Activated effector memory CD4-positive, alpha-beta T cell treated with anti-CD3 and anti-CD28 coated beads, Interleukin-2, amount 50 U/mL, for 16 hours (primary cell): Measurements from ENCODE around the gene TTLL12.

Experiments
- DNase-seq: peaks from one replicate; pipeline ENCODE4 v3.0.0-alpha.2; 2020

The TTLL12 gene

DNA sequence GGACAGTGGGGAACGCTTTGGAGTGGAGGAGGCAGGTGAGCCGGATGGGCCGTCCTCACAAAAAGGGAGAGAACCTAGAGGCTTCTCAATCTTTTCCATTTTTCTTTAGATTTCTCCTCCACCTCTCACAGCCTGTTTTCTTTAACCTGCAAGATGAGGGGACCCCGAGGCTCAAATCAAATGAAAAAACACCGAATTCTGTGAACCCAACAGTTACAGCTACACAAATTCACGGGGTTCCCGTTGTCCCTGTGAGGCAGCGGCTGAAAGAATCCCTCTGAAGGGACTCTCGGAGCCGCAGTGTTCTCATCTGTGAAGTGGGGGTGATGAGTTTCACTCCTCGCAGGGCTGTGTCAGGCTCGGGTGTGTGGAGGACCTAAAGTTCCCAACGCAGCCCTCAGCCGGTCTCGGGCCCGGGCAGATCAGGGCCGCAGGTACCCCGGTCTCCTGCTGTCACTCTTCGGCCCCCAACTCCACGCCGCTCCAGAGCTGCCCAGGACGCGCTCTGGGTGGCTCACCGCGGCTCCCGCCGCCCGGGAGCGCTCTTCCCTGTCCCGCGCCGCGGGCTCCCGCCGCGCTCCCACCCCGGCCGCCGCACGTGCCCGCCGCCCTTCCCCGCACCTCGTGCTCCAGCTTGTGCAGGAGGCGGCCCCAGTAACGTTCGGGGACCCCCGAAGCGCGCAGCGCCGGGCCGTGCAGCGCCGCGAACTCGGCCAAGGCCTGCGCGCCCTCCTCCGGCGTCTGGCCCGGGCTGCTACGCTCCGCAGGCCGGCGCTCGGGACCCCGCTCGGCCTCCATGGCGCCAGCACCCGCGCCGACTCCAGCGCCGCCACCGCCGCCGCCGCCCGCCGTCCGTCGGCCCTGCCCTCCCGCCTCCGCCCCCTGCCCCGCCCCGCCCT lies at the start of gene TTLL12:
Gene TTLL12 (minus strand): TSS at position 863 of the 899 bp plus-strand sequence. CDS start 65 bp downstream, at position 798.
- peak; percentile 88 for DNase-seq

DNA sequence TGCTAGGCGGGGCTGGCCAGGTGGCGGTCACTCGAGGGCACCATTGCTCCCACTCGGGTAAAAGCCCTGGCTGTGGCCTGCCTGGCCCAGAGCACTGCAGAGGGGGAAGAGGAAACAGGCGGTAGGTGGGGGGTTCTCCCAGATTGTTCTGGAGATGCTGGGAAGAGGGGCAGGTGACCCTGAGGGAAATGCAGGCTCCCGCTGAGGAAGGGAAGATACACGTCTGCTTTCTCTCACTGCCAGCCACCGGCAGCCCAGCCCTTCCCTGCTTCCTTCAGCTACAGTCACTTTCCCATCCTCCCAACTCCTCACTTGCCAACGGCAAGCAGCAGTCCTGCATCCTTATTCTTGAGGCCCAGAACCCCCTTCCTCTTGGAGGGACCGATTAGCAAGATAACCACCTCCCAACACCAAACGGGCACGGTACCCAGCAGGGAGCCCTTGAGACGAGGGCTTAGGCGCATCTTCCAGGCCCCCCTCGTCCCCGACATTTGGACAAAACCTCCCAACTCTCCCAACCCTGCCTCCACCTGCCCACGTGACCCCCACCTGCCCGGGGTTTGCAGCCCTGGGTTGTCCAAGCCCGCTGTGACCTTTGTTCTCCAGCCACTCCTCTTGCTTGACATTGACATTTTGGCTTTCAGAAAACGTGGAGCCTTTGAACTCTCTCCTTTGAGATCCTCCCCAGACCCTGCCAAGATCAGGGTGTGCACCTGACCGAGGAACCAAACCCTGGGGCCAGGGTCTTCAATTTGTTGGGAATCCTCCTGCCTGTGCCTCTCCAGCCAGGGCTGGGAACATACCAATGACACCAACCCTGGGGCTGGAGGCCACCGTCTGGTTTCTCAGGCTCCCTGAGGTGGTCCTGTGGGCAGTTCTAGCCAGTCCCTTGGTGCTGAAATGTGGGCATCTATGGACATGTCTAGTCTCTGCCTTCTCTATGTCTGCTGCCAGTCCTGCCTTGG lies 48.8 kb upstream of the TTLL12 start:
- DNase-seq: no peak

DNA sequence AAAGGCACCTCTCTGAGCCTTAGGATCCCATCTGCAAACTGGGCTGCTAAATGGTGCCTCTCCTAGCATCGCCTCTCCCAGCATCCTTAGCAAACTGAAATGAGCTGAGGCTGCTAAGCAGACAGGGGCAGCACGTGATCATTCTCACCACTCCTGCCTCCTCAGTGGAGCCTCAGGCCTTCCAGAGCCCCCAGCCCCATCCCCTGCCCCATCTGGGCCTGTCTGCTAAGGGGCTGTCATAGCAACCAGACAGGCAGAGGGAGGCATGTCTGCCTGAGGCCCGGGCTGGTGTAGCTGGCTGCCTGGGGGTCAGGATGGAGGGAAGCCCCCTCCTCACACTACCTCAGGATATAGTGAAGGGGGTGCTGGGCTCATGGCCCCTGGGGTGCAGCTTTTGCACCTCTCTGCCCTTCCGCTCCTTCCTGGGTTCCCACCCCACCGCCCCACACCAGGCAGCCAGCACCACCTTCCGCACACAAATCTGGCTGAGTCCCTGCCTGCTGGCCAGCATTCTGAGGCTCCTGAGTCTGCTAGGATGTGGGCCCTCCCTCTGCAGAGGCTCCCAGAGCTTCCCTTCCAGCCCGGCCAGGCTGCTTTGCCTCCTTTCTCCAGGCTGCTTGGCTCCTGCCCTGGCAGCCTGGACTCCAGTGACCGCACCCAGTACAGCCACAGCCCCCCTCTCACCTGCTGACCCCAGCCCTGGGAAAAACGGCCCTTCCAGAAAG lies 47.5 kb upstream of the TTLL12 start:
- no peak for DNase-seq

DNA sequence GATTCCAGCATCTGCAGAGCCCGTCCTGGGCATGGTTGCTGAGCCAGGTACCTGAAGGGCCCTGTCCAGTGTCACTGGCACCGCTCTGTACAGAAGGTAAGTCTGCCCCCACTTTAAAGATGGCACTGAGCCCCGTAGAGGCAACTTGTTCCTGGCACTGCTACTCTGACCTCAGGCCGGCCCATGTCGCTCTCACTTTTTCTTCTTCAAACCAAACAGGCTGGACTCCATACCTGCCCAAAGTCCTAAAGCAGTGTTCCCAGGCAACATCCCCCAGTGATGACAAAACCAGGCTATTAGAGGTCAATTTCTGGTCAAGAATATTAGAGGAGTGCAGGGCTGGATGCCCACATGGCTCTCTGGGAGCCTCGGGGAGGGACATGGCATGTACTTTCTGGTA lies 46.6 kb upstream of the TTLL12 start:
- DNase-seq: no peak

DNA sequence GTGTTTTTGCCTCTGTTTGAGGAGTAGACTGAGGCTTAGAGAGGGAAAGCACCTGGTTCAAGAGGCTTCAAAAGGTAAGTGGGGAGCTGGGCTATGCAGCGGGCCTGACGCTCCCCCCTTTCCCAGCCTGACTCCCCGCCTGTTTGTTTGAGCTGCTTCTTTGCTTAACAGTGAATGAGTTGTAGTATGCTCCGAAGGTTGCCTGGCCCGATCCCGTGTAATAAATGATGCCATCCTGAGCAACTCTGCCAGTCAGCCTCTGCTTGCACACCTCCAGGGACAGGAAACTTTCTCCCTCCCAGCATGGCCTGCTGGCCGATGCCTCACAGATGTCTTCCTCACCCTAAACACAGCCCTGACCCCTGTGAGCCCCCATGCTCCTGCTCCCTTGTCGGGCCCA lies 45.5 kb upstream of the TTLL12 start:
- no peak for DNase-seq

DNA sequence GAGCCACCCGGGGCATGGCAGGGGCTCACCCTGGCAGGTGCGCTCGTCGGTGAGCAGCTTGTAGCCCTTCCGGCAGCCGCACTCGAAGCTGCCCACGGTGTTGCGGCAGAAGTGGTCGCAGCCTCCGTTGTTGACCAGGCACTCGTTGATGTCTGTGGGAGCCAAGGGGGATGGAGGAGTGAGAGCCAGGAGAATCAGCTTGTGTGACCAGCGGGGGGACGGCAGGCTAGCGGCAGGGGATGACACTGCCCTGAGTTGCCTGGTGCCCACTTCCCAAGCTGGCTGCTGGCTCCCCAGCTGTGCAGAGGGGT lies 44.7 kb upstream of the TTLL12 start:
- no peak for DNase-seq

DNA sequence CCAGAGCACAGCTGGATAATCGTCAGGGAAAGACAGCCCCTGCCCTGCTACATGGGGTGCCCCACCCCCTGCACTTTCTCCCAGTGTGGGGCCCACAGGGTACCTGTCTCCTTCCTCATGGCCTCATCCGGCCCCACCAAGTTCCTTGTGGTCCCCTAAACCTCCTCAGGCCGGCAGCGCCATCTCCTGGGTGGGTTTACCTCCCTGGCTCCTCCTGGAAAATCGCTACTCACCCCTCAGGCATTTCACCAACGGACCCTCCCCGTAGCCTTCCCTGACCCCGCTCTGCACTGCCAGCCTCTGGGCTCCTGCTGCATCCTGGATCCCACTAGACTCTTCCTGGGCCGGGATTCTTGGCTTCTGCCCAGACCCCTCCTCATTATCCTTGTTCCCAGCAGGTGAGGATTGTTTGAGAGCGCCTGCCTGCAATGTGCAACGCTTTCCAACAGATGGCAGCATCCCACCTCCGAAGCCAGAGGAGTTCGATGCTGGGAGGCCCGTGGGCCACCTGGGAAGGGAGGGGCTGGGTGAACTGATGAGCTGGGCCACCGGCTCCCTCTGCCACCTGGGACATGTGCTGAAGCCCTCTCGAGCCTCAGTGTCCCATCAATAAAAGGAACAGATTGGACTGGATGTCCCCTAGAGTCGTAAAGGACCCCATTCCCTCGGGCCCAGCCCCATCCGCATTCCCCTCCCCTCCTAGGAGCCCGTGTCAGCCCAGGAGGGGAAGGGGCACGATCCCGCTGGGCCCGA lies 44.2 kb upstream of the TTLL12 start:
- peak; percentile 87 for DNase-seq

DNA sequence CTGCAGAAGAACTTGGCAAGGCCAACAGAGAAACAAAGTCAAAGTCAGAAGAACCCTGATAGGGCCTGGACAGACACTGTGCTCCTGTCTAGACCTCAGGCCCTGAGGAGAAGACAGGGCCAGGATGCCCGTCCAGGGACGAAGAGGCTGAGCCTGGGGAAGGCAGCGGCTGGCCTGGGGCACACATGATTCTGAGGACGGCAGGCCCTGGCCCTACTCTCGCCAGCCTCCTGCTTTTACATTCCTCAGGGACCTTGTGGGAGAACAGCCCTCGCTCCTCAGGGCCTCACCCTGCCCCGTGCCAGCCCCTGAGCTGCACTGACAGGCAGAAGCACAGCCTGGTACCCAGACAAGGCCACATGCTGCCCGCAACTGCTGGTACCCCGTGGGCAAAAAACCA lies 43.6 kb upstream of the TTLL12 start:
- no peak for DNase-seq

DNA sequence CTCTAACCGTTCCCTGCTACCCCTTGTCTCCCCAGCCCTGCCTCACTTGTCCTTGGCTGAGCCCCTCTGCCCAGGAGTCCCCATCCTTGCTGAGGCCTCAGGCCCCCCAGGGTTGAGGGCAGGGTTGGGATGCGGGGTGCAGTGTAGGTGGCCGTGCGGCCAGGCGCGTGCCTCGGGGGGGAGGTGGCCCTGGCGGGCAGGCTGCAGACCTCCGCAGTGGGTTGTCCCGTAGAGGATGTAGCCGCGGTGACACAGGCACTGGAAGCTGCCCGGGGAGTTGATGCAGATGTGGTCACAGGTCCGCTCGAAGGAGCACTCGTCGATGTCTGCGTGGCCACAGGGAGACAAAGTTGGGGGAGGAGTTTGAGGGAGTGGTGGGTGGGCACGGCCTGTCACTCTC lies 41.9 kb upstream of the TTLL12 start:
- DNase-seq: no peak

DNA sequence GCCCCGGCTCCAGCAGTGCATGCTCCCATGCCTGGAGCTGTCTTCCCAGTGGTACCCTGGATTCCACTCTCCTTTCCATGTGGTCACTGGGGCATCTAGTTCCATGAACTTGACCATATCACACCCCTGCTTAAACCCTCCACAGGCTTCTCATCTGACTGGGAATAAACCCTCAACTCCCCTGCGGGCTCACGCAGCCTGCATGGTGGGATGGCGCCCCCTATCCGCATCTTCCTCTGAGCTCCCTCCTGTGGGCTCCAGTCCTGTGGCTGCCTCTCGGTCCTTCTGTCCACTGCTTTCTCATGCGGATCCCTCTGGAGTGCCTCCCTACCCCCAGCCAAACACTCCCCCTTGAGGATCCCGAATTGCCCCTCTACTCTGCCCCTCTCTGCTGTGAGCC lies 41.4 kb upstream of the TTLL12 start:
- peak; percentile 66 for DNase-seq

DNA sequence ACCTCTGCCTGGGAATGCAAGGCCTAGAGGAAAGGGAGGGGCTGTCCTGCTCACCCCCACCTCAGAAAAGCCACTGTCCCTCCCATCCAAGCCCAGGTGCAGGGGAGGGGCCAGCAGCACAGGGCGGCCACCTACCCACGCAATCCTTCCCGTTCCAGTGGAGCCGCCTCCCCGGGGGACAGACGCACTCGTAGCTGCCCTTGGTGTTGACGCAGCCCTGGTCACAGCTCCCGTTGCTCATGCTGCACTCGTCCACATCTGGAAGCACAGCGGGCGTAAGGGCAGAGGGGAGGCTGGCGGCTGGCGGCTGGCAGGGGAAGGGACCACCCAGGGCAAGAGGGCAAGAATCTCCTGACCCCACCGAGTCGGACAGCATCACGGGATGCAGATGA lies 40.3 kb upstream of the TTLL12 start:
- no peak for DNase-seq

DNA sequence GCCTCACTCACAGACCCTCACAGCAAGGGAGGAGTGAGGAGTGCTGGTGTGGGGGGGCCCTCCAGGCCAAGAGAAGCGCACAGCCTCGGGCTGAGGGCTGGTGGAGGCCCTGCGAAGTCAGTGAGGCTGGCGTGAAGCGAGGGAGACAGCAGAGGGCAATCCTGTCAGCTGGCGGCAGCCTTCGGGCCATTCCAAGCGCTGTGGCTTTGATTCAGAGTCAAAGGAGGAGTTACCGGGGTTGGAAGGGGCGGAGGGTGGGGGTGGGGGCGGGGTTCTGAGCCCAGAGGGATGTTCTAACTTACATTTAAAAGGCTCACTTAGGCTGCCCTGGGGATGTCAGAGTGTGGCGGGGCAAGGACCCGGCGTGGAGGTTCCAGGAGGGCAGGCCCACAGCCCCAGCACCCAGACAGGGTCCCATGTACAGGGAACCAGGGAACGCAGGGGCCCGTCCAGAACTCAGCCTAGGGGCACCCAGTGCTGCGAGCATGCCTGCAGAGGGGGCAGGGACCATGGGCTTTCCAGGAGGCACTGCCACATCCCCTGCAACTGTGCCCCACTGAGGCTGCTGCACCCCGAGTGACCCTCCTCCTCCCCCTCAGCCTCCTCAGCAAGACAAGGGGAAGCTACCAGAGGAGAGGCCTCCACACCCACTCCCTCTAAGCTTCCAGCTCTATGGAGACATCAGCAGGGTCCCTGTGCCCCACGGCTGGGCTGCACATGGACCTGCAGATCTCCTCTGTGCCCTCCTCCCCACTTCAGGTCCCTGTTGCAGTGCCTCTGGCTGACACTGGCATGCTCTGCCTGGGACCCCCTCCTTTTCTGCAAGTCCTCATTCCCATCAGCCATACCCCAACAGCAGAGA lies 39.7 kb upstream of the TTLL12 start:
- DNase-seq: no peak

DNA sequence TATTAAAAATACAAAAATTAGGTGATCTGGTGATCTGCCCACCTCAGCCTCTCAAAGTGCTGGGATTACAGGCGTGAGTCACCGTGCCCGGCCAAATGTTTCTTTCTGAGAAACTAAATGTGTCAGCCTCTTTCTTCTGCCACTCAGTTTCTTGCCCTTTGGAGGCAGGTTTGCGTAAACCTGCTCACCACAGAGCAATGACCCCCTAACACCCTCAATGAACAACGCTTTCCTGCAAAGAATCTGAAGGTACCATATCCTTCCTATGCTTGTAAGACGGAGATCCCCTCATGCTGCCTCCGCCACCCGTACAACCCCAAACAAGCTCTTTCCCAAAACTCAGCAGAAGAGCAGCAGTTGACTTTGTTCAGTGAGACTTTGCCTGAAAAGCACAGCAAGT lies 38.7 kb upstream of the TTLL12 start:
- DNase-seq: no peak

DNA sequence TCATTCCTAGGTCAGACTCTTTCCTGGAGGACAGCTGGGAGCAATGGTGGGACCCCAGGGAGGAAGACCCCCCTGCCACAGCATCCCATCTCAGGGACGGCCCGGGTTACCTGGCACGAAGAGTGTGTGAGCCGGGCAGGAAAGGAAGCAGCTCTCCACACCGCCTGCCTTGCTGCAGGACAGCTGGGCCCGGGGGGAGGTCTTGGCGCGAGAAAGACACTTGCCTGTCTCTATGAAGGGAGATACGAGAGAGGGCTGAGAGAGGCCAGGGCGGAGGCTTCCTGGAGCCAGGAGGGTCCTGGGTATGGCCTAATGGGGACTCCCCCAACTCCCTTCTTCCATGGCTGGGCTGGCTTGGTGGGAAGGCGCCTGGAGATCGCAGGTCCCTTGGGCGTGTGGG lies 36.1 kb upstream of the TTLL12 start:
- no peak for DNase-seq

DNA sequence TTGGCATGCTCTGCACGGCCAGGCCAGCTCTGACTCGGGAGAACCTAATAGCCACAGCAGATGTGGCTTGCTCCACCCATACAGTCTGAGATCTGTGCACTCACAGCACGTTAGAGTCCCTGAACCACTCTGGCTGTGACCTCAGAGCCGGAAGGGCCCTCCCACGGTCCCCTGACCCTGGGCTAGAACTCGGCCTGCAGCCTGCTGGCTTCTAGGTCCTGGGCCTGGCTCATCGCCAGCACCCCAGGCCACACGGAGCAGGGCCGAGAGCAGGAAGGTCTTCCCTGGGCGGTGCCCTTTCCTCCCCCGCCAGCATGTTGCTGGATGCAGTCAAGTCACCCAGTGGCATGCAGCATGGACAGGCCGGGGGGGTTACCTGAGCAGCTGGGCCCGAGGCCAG lies 35.3 kb upstream of the TTLL12 start:
- DNase-seq: no peak

DNA sequence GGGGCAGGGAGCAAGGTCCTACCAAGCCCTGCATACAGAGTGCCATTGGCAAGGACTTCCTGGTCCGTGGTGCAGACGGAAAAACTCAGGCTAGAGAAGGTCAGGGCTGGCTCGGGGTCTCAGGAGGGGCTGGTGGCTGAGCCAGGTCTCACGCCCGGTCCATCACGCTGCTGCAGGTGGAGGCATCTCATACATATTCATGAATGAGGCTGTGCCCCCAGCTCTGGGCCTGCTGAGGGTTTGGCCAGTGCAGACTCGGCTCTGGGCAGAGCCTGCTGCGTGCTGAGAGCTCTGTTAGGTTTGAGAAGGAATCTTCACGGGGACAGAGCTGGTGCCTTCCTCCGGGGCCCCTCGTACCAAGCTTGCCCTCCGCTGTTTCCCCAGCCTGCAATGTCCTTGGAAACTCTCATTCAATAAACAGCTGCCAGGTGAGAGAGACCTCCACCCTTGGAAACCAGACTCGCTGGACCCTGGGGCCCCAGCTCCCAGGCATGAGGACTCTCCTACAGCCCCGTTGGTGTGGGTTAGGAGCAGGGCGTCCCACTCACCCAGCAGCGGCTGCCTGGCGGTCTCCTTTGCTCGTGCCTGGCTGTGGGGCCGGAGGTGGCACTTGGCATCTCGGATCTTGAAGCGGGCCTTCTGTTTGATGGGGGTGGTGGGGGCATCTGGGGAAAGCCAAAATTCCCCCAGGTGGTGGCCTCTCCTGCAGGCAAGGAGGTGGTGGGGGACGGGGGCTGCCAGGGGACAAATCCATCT lies 33.9 kb upstream of the TTLL12 start:
- DNase-seq: no peak

DNA sequence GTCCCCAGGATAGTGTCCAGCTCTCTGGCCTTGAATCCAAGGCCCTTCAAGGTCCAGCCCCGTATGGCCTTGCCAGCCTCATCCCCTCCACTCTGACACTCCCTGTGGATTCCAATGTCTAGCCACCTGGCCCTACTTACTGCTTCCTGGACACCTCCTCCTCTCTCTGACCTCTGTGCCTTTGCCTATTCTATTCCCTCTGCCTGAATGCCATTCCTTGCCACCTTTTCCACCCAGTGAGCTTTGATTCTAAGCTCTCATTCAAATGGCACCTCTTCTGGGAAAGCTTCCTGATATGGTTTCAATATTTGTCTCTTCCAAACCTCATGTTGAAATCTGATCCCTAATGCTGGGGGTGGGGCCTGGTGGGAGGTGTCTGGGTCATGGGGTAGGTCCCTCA lies 31.9 kb upstream of the TTLL12 start:
- DNase-seq: no peak

DNA sequence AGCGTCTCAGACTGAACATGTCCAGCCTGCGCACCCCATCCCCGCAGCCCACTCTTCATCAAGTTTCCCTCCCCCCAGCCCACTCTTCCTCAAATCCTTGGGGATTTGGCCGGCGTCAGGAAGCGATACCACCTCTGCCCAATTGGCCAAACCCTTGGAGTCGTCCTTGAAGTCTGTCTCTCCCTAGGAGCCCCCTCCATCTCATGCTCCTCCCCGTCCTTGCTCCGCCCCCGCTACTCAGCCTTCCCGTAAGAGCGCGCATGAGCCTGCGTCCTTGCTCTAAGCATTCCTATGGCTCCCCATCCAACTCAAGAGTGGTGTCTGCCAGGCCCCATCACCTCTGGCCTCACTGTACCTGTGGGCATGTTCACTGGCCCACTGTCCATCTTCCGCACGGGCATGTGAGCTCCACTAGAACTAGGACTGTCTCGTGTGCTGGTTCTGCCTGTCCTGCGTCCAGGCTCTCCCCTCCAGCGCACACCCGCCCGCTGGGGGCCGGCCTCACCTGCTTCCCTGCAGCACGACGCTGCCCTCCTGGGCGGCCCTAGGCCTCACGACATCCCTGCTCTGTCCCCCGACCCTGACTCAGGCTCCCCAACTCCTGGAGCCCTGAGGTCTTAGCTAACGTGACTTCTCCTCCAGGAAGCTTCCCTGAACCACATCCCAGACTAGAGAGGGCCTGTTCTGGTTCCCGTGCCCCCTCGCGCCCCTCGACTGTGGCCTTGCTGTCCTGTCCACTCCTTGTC lies 30.5 kb upstream of the TTLL12 start:
- no peak for DNase-seq

DNA sequence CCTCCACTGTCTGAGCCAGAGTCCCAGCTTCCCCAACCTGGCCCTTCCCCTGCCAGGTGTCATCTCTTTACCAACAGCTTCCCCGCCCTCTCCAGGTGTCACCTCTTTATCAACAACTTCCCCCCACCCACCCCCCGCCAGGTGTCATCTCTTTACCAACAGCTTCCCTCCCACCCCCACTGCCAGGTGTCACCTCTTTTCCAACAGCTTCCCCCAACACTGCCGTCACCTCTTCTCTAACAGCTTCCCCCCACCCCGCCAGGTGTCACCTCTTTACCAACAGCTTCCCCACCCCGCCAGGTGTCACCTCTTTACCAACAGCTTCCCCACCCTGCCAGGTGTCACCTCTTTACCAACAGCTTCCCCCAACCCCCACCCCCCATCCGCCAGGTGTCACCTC lies 29.8 kb upstream of the TTLL12 start:
- DNase-seq: no peak

DNA sequence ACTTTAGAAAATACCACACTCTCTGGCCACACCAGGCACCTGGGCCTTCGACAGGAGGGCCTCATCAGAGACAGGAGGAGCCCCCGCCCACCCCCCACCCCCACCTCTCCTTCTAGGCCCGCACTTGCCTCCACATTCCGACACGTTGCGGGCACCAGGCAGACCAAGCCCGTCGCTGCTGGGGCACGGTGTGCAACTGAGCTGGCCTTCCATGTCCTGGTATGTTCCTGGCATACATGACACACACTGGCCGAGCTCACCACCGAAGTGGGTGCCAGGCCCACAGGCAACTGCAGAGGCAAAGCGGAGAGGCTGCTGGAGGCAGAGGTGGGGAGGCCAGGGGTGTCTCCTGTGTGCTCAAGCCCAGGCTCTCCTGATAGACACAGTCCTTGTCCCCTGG lies 27.0 kb upstream of the TTLL12 start:
- DNase-seq: no peak
